Measurements from ENCODE around the gene SCART1. TPM values are rescaled to one million over a fixed set of nuclear protein-coding genes. Genes with fewer than 3 reads are reported as not detected.

The SCART1 gene
- total RNA-seq, 2 experiments from 2014 or later, result 5.0 to 5.2 TPM

DNA sequence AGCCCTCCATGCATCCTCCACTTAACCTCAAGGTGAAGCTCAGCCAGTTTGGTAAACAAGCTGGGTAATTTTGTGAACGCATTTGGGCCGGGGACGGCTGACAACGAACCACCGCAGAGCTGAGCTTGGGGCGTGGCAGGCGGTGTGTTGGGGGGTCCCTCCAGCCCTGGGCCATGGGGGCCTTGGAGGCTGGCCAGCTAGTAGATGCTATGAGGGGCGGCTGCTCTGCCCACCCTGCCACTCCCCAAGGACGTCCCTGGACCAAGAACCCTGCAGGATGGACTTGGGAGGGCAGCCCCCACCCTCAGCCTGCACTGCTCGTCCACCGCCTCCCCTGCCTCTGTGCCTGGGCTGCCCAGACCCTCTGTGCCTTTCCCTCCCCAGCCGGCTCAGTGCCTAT, 12.0 kb upstream of the SCART1 start:
- DNase-seq, result peak in 2 of 14 experiments; percentile 19 to 41
- H3K4me1 ChIP-seq (ENCODE audit: insufficient read depth, low read length), result peaks cover 53% of the 10 kb centered on the region
- no peak overlapping the region for H3K27ac ChIP-seq (ENCODE audit: low read depth in 1 of 2, low read length in 2 of 2)
- Mint-ChIP-seq H3K27me3 (peaks cover 5% of the 10 kb centered on the region), H3K36me3 (ENCODE audit: low read depth) (peaks cover 3% of the 10 kb centered on the region), H3K9me3 (peaks cover 2% of the 10 kb centered on the region), H3K4me1 (ENCODE audit: low read depth) (peaks cover 29% of the 10 kb centered on the region), H3K27ac (no peak overlapping the region), H3K4me3 (peak overlapping the region; percentile 60)
- H3K27me3 ChIP-seq (ENCODE audit: control insufficient read depth in 1 of 2, insufficient read depth in 2 of 2, low read length in 2 of 2), result peaks cover 0 to 3% of the 10 kb centered on the region in 2 experiments
- H3K9me3 ChIP-seq (ENCODE audit: control insufficient read depth in 1 of 2, insufficient read depth in 1 of 2, low read length in 2 of 2), result peaks cover 5 to 24% of the 10 kb centered on the region in 2 experiments
- no peak for ATAC-seq (ENCODE audit: poor library complexity)
- ChIA-PET CTCF (no interaction called here), POLR2A (no interaction called here)
- H3K4me3 ChIP-seq (ENCODE audit: low read length), result peak overlapping the region; percentile 35
- no peaks in the 10 kb centered on the region for H3K36me3 ChIP-seq (ENCODE audit: insufficient read depth, low read length)
- TF ChIP-seq, protein P1, sequence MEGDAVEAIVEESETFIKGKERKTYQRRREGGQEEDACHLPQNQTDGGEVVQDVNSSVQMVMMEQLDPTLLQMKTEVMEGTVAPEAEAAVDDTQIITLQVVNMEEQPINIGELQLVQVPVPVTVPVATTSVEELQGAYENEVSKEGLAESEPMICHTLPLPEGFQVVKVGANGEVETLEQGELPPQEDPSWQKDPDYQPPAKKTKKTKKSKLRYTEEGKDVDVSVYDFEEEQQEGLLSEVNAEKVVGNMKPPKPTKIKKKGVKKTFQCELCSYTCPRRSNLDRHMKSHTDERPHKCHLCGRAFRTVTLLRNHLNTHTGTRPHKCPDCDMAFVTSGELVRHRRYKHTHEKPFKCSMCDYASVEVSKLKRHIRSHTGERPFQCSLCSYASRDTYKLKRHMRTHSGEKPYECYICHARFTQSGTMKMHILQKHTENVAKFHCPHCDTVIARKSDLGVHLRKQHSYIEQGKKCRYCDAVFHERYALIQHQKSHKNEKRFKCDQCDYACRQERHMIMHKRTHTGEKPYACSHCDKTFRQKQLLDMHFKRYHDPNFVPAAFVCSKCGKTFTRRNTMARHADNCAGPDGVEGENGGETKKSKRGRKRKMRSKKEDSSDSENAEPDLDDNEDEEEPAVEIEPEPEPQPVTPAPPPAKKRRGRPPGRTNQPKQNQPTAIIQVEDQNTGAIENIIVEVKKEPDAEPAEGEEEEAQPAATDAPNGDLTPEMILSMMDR (IDR thresholded peaks at IDR 0.05), result no peak
- intact Hi-C loops (cut with DNase I, micrococcal nuclease), result no loop called here

DNA sequence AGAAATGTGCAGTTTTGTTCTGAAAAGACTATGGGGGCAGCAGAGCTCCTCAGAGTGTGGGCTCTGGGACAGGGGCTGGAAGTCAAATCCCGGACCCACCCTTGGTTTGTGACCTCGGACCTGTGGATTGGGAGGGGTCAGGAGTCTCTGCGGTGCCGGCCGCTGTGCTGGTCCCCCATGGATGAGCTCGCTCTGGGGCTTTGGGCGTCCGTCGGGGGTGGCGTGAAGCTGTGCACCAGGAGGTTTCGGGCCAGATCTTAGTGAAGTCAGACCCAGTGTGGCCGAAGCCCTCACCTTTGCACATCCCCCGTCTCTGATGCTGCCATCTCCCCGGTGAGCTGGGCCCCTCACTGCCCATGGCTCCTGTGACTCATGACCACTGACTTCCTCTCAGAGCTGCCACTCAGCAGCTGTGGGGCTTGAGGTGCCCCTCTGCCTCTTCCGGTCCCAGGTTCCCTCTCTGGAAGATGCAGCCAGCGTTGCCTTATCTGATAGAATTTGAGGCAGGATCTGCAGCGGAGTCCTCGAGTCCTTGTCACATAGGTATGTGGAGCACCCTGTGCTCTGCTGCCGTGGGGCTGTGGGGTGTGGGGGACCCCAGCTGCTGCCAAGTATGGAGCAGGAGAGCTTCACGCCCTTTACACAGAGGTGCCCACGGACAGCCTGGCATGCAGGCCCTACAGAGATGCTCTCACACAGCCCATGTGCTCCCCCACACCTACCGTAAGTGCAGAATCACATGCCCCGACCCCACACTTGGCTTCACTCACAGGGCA, 11.4 kb upstream of the SCART1 start:
- H3K27ac ChIP-seq (ENCODE audit: low read depth in 1 of 2, low read length in 2 of 2), result no peak overlapping the region
- peaks cover 5% of the 10 kb centered on the region for H3K27me3 Mint-ChIP-seq
- peaks cover 6% of the 10 kb centered on the region for H3K36me3 Mint-ChIP-seq (ENCODE audit: low read depth)
- intact Hi-C loops (cut with DNase I, micrococcal nuclease), result no loop called here
- peaks cover 4% of the 10 kb centered on the region for H3K9me3 Mint-ChIP-seq
- H3K4me1 Mint-ChIP-seq (ENCODE audit: low read depth), result peaks cover 29% of the 10 kb centered on the region
- no peak overlapping the region for H3K27ac Mint-ChIP-seq
- ChIA-PET POLR2A (no interaction called here), CTCF (no interaction called here)
- TF ChIP-seq, protein P1 (IDR thresholded peaks at IDR 0.05), result no peak
- peaks cover 10 to 29% of the 10 kb centered on the region in 2 experiments for H3K9me3 ChIP-seq (ENCODE audit: control insufficient read depth in 1 of 2, insufficient read depth in 1 of 2, low read length in 2 of 2)
- H3K27me3 ChIP-seq (ENCODE audit: control insufficient read depth in 1 of 2, insufficient read depth in 2 of 2, low read length in 2 of 2), result no peaks in the 10 kb centered on the region
- H3K4me3 ChIP-seq (ENCODE audit: low read length), result peak overlapping the region; percentile 35
- peak in 5 of 14 experiments; percentile 24 to 61 (median 33) for DNase-seq
- H3K4me3 Mint-ChIP-seq, result peak overlapping the region; percentile 60
- no peaks in the 10 kb centered on the region for H3K36me3 ChIP-seq (ENCODE audit: insufficient read depth, low read length)
- peak; percentile 56 for ATAC-seq (ENCODE audit: poor library complexity)
- H3K4me1 ChIP-seq (ENCODE audit: insufficient read depth, low read length), result peaks cover 53% of the 10 kb centered on the region

DNA sequence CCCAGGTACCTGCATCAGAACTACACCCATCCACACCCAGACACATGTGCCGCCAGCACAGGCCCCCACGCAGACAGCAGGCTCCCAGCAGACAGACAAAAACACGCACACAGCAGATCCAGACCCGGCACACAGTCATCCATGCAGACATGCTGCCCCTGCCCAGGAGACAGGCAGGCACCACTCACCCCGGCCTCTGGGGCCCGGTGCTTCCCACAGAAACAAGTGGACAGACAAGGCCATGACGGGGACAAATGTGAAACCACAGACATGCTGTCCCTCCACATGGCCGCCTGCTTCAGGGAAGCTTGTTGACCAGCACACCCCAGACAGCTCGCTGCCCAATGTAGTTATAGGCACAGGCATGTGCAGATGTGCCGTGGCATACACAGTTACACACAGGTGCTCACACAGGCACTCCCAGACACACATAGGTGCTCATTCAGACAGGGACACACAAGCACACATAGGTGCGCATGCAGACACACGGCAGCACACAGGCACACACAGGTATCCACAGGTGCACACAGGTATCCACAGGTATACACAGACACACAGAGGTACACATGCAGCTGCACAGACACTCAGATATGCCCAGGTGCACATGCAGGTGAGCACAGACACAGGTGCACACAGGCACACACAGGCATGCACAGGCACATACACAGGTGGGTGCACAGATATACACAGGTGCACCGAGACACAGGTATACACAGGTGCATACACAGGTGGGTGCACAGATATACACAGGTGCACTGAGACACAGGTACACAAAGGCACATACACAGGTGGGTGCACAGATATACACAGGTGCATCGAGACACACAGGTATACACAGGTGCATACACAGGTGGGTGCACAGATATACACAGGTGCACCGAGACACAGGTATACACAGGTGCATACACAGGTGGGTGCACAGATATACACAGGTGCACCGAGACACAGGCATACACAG, 10.5 kb upstream of the SCART1 start:
- TF ChIP-seq, protein P1 (IDR thresholded peaks at IDR 0.05), result no peak
- Mint-ChIP-seq H3K4me3 (no peak overlapping the region), H3K27me3 (peaks cover 5% of the 10 kb centered on the region), H3K9me3 (peaks cover 12% of the 10 kb centered on the region), H3K36me3 (ENCODE audit: low read depth) (peaks cover 14% of the 10 kb centered on the region), H3K27ac (no peak overlapping the region), H3K4me1 (ENCODE audit: low read depth) (peaks cover 24% of the 10 kb centered on the region)
- Histone ChIP-seq H3K27ac (ENCODE audit: low read depth in 1 of 2, low read length in 2 of 2) (no peak overlapping the region), H3K27me3 (ENCODE audit: control insufficient read depth in 1 of 2, insufficient read depth in 2 of 2, low read length in 2 of 2) (no peaks in the 10 kb centered on the region), H3K36me3 (ENCODE audit: insufficient read depth, low read length) (no peaks in the 10 kb centered on the region), H3K9me3 (ENCODE audit: control insufficient read depth in 1 of 2, insufficient read depth in 1 of 2, low read length in 2 of 2) (peaks cover 19 to 30% of the 10 kb centered on the region in 2 experiments), H3K4me1 (ENCODE audit: insufficient read depth, low read length) (peaks cover 47% of the 10 kb centered on the region), H3K4me3 (ENCODE audit: low read length) (no peak overlapping the region)
- CTCF ChIA-PET, result no interaction called here
- intact Hi-C loops (cut with DNase I, micrococcal nuclease), result no loop called here
- POLR2A ChIA-PET, result no interaction called here
- ATAC-seq (ENCODE audit: poor library complexity), result no peak
- DNase-seq, result peak in 1 of 14 experiments; percentile 7

Data from CD4-positive, alpha-beta T cell (primary cell).